ENCODE results near the gene VHLL. TPM values are rescaled to one million over a fixed set of nuclear protein-coding genes. Genes with fewer than 3 reads are reported as not detected.

The VHLL gene
- total and polyA plus RNA-seq, 8 donors = 0.19 TPM; not detected in 7

DNA sequence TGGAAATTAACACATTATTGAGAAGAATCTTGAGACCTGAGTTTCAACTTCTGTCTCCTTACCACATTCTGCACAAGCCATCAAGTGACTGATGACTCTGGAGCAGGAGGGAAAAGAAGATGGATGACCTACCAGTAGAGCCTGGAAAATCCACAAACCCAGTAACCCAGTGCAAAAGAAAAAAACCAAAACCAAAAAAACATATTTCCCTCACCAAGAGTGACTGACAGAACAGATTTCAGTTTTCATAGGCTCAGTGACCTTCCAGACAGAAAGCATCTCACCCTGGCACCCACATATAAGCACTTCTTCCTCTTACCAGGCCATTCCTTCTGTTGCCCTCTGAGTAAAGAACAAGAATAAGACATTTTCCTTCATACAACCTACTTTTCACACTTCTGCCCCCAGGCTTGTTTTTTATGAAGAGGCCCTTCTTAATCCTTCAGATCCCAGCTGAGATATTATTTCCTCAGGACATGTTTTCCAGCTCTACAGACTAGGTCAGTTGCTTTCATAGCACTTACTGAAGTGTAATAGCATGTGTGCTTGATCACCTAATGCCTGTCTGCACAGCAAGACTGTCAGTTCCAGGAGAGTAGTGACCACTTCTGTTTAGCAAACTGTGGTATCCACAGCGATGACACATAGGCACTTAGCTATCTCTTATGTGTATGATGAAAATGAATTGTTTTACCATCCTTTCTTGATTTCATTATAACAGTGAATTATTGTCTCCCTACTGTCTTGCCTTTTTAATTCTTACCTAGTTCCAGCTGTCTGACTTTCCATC, 43.3 kb upstream of the VHLL start:
- no peak overlapping the region for H3K27ac ChIP-seq
- no peaks in the 10 kb centered on the region for H3K36me3 ChIP-seq
- TF ChIP-seq, protein P1, sequence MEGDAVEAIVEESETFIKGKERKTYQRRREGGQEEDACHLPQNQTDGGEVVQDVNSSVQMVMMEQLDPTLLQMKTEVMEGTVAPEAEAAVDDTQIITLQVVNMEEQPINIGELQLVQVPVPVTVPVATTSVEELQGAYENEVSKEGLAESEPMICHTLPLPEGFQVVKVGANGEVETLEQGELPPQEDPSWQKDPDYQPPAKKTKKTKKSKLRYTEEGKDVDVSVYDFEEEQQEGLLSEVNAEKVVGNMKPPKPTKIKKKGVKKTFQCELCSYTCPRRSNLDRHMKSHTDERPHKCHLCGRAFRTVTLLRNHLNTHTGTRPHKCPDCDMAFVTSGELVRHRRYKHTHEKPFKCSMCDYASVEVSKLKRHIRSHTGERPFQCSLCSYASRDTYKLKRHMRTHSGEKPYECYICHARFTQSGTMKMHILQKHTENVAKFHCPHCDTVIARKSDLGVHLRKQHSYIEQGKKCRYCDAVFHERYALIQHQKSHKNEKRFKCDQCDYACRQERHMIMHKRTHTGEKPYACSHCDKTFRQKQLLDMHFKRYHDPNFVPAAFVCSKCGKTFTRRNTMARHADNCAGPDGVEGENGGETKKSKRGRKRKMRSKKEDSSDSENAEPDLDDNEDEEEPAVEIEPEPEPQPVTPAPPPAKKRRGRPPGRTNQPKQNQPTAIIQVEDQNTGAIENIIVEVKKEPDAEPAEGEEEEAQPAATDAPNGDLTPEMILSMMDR (IDR thresholded peaks at IDR 0.05) = no peak
- H3K4me3 ChIP-seq = no peak overlapping the region
- no peaks in the 10 kb centered on the region for H3K9me3 ChIP-seq
- intact Hi-C loops (cut with DNase I) = no loop called here
- no peak for ATAC-seq
- DNase-seq = no peak
- no peak for FAIRE-seq
- no peaks in the 10 kb centered on the region for H3K4me1 ChIP-seq
- H3K27me3 ChIP-seq = no peaks in the 10 kb centered on the region
- 87 to 92% methylated on average over 1 of the region's 1 CpG for WGBS, 2 donors

DNA sequence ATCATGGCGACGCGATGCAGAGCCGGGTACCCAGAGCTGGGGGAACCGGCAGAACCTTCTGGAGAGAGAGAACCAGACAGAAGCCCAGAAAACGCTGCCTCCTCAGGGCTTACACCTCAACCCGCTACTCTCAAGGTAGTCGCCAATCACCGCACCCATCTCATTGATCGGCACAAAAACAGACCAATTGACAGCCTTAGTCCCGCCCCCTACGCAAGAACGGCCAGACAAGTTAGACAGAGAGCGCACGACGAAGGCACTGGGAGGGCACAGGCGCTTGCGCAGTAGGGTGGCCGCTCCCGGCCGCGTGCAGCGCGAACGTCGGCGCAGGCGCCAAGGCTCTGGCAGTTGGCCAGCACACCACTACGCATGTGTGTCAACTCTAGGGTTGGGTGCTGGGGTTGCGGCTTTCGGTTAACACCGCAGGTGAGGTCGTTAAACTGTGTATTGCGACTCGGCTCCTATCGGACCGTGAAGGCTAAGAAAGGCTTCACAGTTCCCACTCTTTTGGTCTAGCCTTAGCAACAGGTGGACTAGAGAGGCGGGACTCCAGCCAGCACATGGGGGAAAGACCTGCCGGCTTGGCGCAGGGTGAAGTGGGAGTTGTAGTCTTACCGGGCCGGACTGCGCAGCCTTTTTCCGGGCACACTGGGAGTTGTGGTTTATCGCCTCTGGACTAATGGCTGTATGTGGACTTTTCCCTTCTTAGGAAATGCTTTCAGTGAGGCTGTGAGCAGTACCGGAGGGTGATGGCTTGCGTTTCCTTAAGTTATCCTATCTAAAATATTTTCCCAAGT, 39.3 kb upstream of the VHLL start, which contains the start of the genes CCT3 and TSACC:
CCT3 (minus strand) TSS at position 113 of the 797 bp plus-strand sequence; CDS start at position 5, 108 bp downstream.
TSACC (plus strand) TSS at position 347 of the 797 bp plus-strand sequence. CDS start 1,232 bp downstream, outside the sequence.
- intact Hi-C loops (cut with DNase I) = no loop called here
- peak; percentile 94 to 97 (median 95) for ATAC-seq
- peak; percentile 99 to 100 (median 100) for DNase-seq
- H3K9me3 ChIP-seq = no peaks in the 10 kb centered on the region
- no peaks in the 10 kb centered on the region for H3K27me3 ChIP-seq
- peak; percentile 90 for FAIRE-seq
- TF ChIP-seq, protein P1 (IDR thresholded peaks at IDR 0.05) = no peak
- WGBS, 2 donors = 0% methylated on average over 47 of the region's 47 CpGs
- H3K4me1 ChIP-seq = peaks cover 15 to 18% (median 17%) of the 10 kb centered on the region in 3 donors
- peak within 1 kb of the TSS; percentile 59 to 89 (median 88) for H3K4me3 ChIP-seq
- H3K36me3 ChIP-seq = peaks cover 0 to 11% (median 0%) of the 10 kb centered on the region in 3 donors
- H3K27ac ChIP-seq = peak within 1 kb of the TSS; percentile 62 to 83 (median 66)

DNA sequence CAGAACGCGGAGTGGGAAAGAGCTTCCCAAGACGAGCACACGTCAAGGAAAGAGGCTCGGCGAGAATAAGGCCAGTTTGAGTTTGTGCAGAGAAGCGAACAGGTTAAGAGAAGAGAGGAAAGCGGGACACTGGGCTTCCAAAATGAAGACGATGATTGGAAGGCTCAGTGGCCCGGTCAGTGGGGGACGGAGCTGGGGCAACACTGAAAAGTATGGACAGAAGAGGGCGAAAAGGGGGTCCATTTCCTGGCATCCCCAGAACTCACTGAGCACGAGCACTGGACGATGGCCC, 38.7 kb upstream of the VHLL start:
- Histone ChIP-seq H3K9me3 (no peaks in the 10 kb centered on the region), H3K27ac (peak overlapping the region in 3 of 4 donors; percentile 33 to 80 (median 62)), H3K4me1 (peaks cover 15 to 18% (median 17%) of the 10 kb centered on the region in 3 donors), H3K27me3 (no peaks in the 10 kb centered on the region), H3K36me3 (peaks cover 0 to 13% (median under 1%) of the 10 kb centered on the region in 3 donors), H3K4me3 (peak overlapping the region; percentile 59 to 89 (median 88))
- intact Hi-C loops (cut with DNase I) = no loop called here
- FAIRE-seq (no peak), DNase-seq (no peak), ATAC-seq (peak in 3 of 4 donors; percentile 1 to 5 (median 1))
- WGBS, 2 donors = 0% methylated on average over 14 of the region's 14 CpGs
- TF ChIP-seq, protein P1 (IDR thresholded peaks at IDR 0.05) = no peak

DNA sequence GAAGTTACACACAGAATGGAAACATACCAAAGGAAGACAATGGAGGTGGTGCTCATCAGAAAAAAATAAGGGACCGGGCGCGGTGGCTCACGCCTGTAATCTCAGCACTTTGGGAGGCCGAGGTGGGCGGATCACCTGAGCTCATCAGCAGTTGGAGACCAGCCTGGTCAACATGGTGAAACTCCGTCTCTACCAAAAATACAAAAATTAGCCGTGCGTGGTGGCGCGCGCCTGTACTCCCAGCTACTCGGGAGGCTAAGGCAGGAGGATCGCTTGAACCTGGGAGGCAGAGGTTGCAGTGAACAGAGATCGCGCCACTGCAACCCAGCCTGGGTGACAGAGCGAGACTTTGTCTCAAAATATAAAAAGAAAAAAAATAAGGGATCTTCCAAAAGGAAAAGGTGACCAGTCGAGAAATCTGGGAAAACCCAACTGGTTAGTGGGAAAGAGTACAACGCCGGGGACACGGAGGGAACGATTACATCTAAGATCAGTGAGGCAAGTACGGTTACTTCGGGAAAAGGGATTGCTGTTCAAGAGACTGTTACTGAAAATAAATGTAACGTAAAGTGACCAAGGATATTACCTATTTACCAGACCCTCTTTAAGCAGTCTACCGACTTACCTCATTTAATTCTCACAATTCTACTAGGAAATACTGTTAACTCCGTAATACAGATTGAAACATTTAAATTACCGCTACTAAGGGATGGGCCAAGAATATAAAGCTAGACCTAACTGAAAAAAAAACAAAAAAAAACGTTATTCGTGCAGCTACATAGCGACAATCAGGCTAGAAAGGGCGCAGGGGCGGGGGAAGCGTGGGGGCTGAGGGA, 38.2 kb upstream of the VHLL start:
- FAIRE-seq (no peak), DNase-seq (peak in 2 of 6 donors; percentile 20 to 34), ATAC-seq (peak in 2 of 4 donors; percentile 0 to 4)
- intact Hi-C loops (cut with DNase I) = no loop called here
- Histone ChIP-seq H3K36me3 (peaks cover 0 to 19% (median 5%) of the 10 kb centered on the region in 3 donors), H3K27me3 (no peaks in the 10 kb centered on the region), H3K4me1 (peaks cover 15 to 18% (median 17%) of the 10 kb centered on the region in 3 donors), H3K27ac (peak overlapping the region in 3 of 4 donors; percentile 33 to 80 (median 62)), H3K4me3 (peak overlapping the region; percentile 59 to 89 (median 88)), H3K9me3 (no peaks in the 10 kb centered on the region)
- TF ChIP-seq, protein P1 (IDR thresholded peaks at IDR 0.05) = no peak
- WGBS, 2 donors = 33 to 34% methylated on average over 34 of the region's 34 CpGs

All from pancreas (tissue), 10 donors.